HepG2 (cell line): ENCODE data around the gene U2AF2. TPM values are rescaled to one million over a fixed set of nuclear protein-coding genes. Genes with fewer than 3 reads are reported as not detected.

Experiments used
- CBFB ChIP-seq: sonication (generic); formaldehyde crosslinking; IDR thresholded peaks from 2 replicates; pipeline ENCODE4 v1.4.0; 2020; ENCODE audit warnings: missing genetic modification reagents
- CEBPG ChIP-seq: IDR thresholded peaks from 2 replicates; pipeline ENCODE4 v1.6.1; 2016
- DPF2 ChIP-seq: sonication (generic); formaldehyde crosslinking; IDR thresholded peaks from 2 replicates; pipeline ENCODE4 v1.4.0; 2020; ENCODE audit warnings: mild to moderate bottlenecking, low read depth, missing genetic modification reagents, borderline replicate concordance
- FOXK2 ChIP-seq: fragments of 450-650 bp; IDR thresholded peaks from 2 replicates; pipeline ENCODE4 v1.6.1; 2016
- MTA3 ChIP-seq: sonication (generic); formaldehyde crosslinking; IDR thresholded peaks from 2 replicates; pipeline ENCODE4 v1.4.0; 2020; ENCODE audit warnings: missing genetic modification reagents
- NFATC3 ChIP-seq: sonication (generic); formaldehyde crosslinking; IDR thresholded peaks from 2 replicates; pipeline ENCODE4 v1.5.1; 2020; ENCODE audit warnings: mild to moderate bottlenecking, missing genetic modification reagents
- SATB2 ChIP-seq: sonication (generic); formaldehyde crosslinking; IDR thresholded peaks from 2 replicates; pipeline ENCODE4 v1.5.0; 2020; ENCODE audit warnings: missing genetic modification reagents
- ZFP41 ChIP-seq: sonication (generic); formaldehyde crosslinking; IDR thresholded peaks from 2 replicates; pipeline ENCODE4 v1.4.0; 2020; ENCODE audit warnings: mild to moderate bottlenecking, missing genetic modification reagents, borderline replicate concordance
- polyA plus RNA-seq, 8 experiments: library from polyadenylated mRNA; depleted of rRNA in 3 of 8; stranded (reverse) in 7 of 8; unstranded in 1 of 8; fragments of >200 nt; fragmentation: Illumina TruSeq in 4 of 8; extraction: Trizol in 4 of 8; gene quantifications; 2 replicates each; pipeline versions ENCODE4 v1.2.1 to v1.2.3, GENCODE V29; 2011 to 2016; ENCODE audit warnings: low read depth in 4 of 8, missing spikeins in 1 of 8, mixed read lengths in 1 of 8; ENCODE audit not compliant: insufficient read depth in 1 of 8
- total RNA-seq, 5 experiments: library from RNA; depleted of rRNA; stranded (reverse); fragments of >200 nt; fragmentation: Illumina TruSeq; extraction: Trizol; gene quantifications; 2 replicates each; pipeline ENCODE4 v1.2.3, GENCODE V29; 2016; ENCODE audit warnings: low read depth in 1 of 5
- TF ChIP-seq, protein P1 (sequence below): sonication (generic); formaldehyde crosslinking; IDR thresholded peaks from 2 replicates; pipeline ENCODE4 v1.4.0; 2020; ENCODE audit warnings: mild to moderate bottlenecking, missing genetic modification reagents
- TF ChIP-seq, protein P2 (sequence below): sonication (generic); formaldehyde crosslinking; IDR thresholded peaks from 2 replicates; pipeline ENCODE4 v1.4.0; 2020; ENCODE audit warnings: missing genetic modification reagents, borderline replicate concordance
- TF ChIP-seq, protein P3 (sequence below): sonication (generic); formaldehyde crosslinking; IDR thresholded peaks from 2 replicates; pipeline ENCODE4 v1.8.0; 2022; ENCODE audit warnings: missing genetic modification reagents, mild to moderate bottlenecking, moderate library complexity, borderline replicate concordance
- TF ChIP-seq, protein P4 (sequence below): sonication (generic); formaldehyde crosslinking; IDR thresholded peaks from 2 replicates; pipeline ENCODE4 v1.5.0; 2020; ENCODE audit warnings: mild to moderate bottlenecking, missing genetic modification reagents
- TF ChIP-seq, protein P5 (sequence below): sonication (generic); formaldehyde crosslinking; IDR thresholded peaks from 2 replicates; pipeline ENCODE4 v1.5.0; 2020; ENCODE audit warnings: mild to moderate bottlenecking, missing genetic modification reagents, moderate library complexity
- TF ChIP-seq, protein P6 (sequence below): sonication (generic); formaldehyde crosslinking; IDR thresholded peaks from 2 replicates; pipeline ENCODE4 v1.4.0; 2020; ENCODE audit warnings: mild to moderate bottlenecking, missing genetic modification reagents, borderline replicate concordance

Gene U2AF2
- total and polyA plus RNA-seq, 2 of the 13 experiments (the other 11 are each of a cell fraction or from before 2014, with no cell fraction given) = 84.3 to 124 TPM

DNA sequence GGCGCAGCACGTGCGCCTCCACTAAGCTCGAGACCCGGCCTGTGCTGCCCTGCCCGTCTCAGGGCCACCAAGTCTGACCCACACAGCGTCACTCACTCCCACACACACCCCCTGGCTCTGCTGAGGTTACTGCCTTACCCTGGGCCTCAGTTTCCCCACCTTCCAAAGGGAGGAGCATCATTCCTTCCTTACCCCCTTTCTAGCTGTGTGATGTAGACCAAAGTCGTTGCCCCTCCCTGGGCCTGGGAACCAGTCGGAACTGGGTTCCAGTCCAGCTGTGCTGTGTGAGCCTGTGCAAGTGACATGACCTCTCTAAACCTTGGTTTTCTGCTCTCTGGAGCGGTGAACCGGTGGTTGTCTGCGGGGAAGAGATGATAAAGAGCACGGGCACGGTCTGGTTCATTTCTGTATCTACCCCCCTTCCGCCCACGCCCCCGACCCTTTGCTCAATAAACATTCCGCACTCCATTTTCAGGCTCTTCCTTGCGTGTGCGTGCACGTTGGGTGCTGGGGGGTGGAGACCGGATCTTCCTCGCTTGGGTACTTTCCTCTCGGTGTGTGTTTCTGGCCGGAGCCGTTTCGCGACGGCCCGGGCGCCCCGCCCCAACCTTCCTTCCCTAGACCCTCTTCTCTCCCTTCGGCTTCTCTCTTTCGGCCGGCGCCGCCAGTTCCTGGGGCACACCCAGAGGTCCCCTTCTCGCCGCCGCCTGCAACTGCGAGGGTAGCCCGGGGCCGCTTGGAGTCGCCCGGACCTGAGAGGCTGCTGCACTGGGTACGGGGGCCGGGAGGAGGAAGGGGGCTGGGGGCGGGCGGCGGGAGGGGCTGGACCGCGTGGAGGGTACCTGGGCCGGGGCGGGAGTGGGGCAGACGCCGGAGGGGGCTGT is 11.6 kb upstream of the U2AF2 start, which contains the start of gene ZNF581 (continued):
- TF ChIP-seq NFATC3 (CRISPR knock-in tag) (no peak), CBFB (CRISPR knock-in tag) (peak; percentile 25; the same call in 1 of the 2 replicates), SATB2 (CRISPR knock-in tag) (no peak), FOXK2 (no peak), CEBPG (no peak), DPF2 (CRISPR knock-in tag) (no peak), ZFP41 (CRISPR knock-in tag) (no peak), MTA3 (no peak)
- TF ChIP-seq, protein P1, sequence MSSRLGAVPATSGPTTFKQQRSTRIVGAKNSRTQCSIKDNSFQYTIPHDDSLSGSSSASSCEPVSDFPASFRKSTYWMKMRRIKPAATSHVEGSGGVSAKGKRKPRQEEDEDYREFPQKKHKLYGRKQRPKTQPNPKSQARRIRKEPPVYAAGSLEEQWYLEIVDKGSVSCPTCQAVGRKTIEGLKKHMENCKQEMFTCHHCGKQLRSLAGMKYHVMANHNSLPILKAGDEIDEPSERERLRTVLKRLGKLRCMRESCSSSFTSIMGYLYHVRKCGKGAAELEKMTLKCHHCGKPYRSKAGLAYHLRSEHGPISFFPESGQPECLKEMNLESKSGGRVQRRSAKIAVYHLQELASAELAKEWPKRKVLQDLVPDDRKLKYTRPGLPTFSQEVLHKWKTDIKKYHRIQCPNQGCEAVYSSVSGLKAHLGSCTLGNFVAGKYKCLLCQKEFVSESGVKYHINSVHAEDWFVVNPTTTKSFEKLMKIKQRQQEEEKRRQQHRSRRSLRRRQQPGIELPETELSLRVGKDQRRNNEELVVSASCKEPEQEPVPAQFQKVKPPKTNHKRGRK (CRISPR knock-in tag) = no peak
- TF ChIP-seq, protein P2, sequence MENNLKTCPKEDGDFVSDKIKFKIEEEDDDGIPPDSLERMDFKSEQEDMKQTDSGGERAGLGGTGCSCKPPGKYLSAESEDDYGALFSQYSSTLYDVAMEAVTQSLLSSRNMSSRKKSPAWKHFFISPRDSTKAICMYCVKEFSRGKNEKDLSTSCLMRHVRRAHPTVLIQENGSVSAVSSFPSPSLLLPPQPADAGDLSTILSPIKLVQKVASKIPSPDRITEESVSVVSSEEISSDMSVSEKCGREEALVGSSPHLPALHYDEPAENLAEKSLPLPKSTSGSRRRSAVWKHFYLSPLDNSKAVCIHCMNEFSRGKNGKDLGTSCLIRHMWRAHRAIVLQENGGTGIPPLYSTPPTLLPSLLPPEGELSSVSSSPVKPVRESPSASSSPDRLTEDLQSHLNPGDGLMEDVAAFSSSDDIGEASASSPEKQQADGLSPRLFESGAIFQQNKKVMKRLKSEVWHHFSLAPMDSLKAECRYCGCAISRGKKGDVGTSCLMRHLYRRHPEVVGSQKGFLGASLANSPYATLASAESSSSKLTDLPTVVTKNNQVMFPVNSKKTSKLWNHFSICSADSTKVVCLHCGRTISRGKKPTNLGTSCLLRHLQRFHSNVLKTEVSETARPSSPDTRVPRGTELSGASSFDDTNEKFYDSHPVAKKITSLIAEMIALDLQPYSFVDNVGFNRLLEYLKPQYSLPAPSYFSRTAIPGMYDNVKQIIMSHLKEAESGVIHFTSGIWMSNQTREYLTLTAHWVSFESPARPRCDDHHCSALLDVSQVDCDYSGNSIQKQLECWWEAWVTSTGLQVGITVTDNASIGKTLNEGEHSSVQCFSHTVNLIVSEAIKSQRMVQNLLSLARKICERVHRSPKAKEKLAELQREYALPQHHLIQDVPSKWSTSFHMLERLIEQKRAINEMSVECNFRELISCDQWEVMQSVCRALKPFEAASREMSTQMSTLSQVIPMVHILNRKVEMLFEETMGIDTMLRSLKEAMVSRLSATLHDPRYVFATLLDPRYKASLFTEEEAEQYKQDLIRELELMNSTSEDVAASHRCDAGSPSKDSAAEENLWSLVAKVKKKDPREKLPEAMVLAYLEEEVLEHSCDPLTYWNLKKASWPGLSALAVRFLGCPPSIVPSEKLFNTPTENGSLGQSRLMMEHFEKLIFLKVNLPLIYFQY (CRISPR knock-in tag) = no peak
- TF ChIP-seq, protein P3, sequence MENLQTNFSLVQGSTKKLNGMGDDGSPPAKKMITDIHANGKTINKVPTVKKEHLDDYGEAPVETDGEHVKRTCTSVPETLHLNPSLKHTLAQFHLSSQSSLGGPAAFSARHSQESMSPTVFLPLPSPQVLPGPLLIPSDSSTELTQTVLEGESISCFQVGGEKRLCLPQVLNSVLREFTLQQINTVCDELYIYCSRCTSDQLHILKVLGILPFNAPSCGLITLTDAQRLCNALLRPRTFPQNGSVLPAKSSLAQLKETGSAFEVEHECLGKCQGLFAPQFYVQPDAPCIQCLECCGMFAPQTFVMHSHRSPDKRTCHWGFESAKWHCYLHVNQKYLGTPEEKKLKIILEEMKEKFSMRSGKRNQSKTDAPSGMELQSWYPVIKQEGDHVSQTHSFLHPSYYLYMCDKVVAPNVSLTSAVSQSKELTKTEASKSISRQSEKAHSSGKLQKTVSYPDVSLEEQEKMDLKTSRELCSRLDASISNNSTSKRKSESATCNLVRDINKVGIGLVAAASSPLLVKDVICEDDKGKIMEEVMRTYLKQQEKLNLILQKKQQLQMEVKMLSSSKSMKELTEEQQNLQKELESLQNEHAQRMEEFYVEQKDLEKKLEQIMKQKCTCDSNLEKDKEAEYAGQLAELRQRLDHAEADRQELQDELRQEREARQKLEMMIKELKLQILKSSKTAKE = no peak
- TF ChIP-seq, protein P4, sequence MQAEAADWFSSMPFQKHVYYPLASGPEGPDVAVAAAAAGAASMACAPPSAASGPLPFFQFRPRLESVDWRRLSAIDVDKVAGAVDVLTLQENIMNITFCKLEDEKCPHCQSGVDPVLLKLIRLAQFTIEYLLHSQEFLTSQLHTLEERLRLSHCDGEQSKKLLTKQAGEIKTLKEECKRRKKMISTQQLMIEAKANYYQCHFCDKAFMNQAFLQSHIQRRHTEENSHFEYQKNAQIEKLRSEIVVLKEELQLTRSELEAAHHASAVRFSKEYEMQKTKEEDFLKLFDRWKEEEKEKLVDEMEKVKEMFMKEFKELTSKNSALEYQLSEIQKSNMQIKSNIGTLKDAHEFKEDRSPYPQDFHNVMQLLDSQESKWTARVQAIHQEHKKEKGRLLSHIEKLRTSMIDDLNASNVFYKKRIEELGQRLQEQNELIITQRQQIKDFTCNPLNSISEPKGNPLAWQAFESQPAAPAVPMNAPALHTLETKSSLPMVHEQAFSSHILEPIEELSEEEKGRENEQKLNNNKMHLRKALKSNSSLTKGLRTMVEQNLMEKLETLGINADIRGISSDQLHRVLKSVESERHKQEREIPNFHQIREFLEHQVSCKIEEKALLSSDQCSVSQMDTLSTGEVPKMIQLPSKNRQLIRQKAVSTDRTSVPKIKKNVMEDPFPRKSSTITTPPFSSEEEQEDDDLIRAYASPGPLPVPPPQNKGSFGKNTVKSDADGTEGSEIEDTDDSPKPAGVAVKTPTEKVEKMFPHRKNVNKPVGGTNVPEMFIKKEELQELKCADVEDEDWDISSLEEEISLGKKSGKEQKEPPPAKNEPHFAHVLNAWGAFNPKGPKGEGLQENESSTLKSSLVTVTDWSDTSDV (CRISPR knock-in tag) = no peak
- TF ChIP-seq, protein P5, sequence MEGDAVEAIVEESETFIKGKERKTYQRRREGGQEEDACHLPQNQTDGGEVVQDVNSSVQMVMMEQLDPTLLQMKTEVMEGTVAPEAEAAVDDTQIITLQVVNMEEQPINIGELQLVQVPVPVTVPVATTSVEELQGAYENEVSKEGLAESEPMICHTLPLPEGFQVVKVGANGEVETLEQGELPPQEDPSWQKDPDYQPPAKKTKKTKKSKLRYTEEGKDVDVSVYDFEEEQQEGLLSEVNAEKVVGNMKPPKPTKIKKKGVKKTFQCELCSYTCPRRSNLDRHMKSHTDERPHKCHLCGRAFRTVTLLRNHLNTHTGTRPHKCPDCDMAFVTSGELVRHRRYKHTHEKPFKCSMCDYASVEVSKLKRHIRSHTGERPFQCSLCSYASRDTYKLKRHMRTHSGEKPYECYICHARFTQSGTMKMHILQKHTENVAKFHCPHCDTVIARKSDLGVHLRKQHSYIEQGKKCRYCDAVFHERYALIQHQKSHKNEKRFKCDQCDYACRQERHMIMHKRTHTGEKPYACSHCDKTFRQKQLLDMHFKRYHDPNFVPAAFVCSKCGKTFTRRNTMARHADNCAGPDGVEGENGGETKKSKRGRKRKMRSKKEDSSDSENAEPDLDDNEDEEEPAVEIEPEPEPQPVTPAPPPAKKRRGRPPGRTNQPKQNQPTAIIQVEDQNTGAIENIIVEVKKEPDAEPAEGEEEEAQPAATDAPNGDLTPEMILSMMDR (CRISPR knock-in tag) = no peak
- TF ChIP-seq, protein P6, sequence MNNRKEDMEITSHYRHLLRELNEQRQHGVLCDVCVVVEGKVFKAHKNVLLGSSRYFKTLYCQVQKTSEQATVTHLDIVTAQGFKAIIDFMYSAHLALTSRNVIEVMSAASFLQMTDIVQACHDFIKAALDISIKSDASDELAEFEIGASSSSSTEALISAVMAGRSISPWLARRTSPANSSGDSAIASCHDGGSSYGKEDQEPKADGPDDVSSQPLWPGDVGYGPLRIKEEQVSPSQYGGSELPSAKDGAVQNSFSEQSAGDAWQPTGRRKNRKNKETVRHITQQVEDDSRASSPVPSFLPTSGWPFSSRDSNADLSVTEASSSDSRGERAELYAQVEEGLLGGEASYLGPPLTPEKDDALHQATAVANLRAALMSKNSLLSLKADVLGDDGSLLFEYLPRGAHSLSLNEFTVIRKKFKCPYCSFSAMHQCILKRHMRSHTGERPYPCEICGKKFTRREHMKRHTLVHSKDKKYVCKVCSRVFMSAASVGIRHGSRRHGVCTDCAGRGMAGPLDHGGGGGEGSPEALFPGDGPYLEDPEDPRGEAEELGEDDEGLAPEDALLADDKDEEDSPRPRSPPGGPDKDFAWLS (CRISPR knock-in tag) = no peak
